Measurements from ENCODE around the gene CLIC4. TPM values are rescaled to one million over a fixed set of nuclear protein-coding genes. Genes with fewer than 3 reads are reported as not detected.
A peak's percentile ranks its signal among the peaks of the same experiment; 100 is the strongest.

The CLIC4 gene
- total and polyA plus RNA-seq, 2 experiments from 2014 or later = 92.5 to 308 TPM

GRCh38 chr1:24762133-24762676 lies 17.0 kb downstream of the CLIC4 start:
- Mint-ChIP-seq H3K4me3 (no peak overlapping the region), H3K36me3 (ENCODE audit: low read depth) (peaks cover 4% of the 10 kb centered on the region; the same call in 2 of the 3 replicates), H3K9me3 (no peaks in the 10 kb centered on the region), H3K4me1 (peaks cover 10% of the 10 kb centered on the region), H3K27me3 (ENCODE audit: insufficient read depth, low read depth, poor library complexity) (no peaks in the 10 kb centered on the region), H3K27ac (no peak overlapping the region)
- DNase-seq (ENCODE audit: low spot score) (no peak), ATAC-seq (no peak)
- H3K4me3 ChIP-seq = no peak overlapping the region
- H2AFZ ChIP-seq = no peak overlapping the region
- H4K20me1 ChIP-seq (replicated peaks; ENCODE audit: insufficient read depth) = peaks cover 78% of the 10 kb centered on the region
- TF ChIP-seq CREB1 (CRISPR knock-in tag; IDR thresholded peaks at IDR 0.05; ENCODE audit: low read depth) (no peak), POLR2AphosphoS5 (IDR thresholded peaks at IDR 0.05; ENCODE audit: low read depth) (no peak), ZNF114 (CRISPR knock-in tag; IDR thresholded peaks at IDR 0.05) (no peak), ETS1 (IDR thresholded peaks at IDR 0.05) (no peak), JUNB (IDR thresholded peaks at IDR 0.05; ENCODE audit: unreplicated experiment) (no peak), ZNF462 (CRISPR knock-in tag; IDR thresholded peaks at IDR 0.05) (no peak), NANOG (IDR thresholded peaks at IDR 0.05; ENCODE audit: borderline replicate concordance) (no peak)
- TF ChIP-seq, protein P1, sequence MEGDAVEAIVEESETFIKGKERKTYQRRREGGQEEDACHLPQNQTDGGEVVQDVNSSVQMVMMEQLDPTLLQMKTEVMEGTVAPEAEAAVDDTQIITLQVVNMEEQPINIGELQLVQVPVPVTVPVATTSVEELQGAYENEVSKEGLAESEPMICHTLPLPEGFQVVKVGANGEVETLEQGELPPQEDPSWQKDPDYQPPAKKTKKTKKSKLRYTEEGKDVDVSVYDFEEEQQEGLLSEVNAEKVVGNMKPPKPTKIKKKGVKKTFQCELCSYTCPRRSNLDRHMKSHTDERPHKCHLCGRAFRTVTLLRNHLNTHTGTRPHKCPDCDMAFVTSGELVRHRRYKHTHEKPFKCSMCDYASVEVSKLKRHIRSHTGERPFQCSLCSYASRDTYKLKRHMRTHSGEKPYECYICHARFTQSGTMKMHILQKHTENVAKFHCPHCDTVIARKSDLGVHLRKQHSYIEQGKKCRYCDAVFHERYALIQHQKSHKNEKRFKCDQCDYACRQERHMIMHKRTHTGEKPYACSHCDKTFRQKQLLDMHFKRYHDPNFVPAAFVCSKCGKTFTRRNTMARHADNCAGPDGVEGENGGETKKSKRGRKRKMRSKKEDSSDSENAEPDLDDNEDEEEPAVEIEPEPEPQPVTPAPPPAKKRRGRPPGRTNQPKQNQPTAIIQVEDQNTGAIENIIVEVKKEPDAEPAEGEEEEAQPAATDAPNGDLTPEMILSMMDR (conservative IDR thresholded peaks at IDR 0.05; ENCODE audit: low read depth in 2 of 2) = no peak
- H3K4me1 ChIP-seq (ENCODE audit: insufficient read depth) = peaks cover 27% of the 10 kb centered on the region
- no peaks in the 10 kb centered on the region; the same call in 1 of the 2 replicates for H3F3A ChIP-seq (replicated peaks; ENCODE audit: low read depth)
- no peaks in the 10 kb centered on the region for H3K9me2 ChIP-seq (ENCODE audit: insufficient read depth)
- H3K36me3 ChIP-seq (ENCODE audit: insufficient read depth) = 0 out of 2 replicates have a peak, but pooled peaks cover 3% of the 10 kb centered on the region
- H3K79me2 ChIP-seq (replicated peaks; ENCODE audit: insufficient read depth) = peaks cover 100% of the 10 kb centered on the region
- H3K4me2 ChIP-seq = no peak overlapping the region
- peak overlapping the region; percentile 52; the same call in 1 of the 2 replicates for H3K27ac ChIP-seq (ENCODE audit: low read depth)
- H3K27me3 ChIP-seq (ENCODE audit: insufficient read depth) = no peaks in the 10 kb centered on the region

All from GM23338 (cell line).